ENCODE data around the gene GRAP2.
"Not testable (repeated sequence)": the region's sequence is repeated elsewhere in the genome, so short reads cannot be mapped to it uniquely, and the experiment has no call there.

Gene GRAP2

GRCh38 chr22:39965748-39966147, 64.9 kb downstream of the GRAP2 start:
- DNase-seq (ENCODE audit: low read depth) = no peak

DNA sequence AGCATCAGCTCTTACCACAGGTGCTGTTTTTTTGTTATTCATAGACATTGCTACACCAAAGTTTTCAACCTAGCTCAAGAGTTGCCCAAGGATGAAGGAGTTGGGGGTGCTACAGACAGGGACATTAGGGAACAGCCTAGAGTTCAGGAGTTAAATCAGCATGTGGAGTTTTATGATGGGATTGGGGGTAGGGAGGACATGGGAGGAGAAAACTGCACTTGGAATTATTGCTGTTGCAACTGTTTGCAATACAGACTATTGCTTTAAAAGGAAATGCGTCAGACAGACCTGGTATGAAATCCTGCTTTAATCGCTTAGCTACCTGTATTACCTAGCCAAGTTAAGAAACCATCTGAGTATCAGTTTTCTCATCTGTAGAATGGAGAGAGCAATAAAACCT, 65.6 kb downstream of the GRAP2 start:
- no peak for DNase-seq (ENCODE audit: low read depth)

- DNase-seq (ENCODE audit: low read depth) = peak; percentile 82
These were observed 66.4 kb downstream of the GRAP2 start for GRCh38 chr22:39967103-39967829.

GRCh38 chr22:39967996-39968972, 67.4 kb downstream of the GRAP2 start:
- no peak for DNase-seq (ENCODE audit: low read depth)

DNA sequence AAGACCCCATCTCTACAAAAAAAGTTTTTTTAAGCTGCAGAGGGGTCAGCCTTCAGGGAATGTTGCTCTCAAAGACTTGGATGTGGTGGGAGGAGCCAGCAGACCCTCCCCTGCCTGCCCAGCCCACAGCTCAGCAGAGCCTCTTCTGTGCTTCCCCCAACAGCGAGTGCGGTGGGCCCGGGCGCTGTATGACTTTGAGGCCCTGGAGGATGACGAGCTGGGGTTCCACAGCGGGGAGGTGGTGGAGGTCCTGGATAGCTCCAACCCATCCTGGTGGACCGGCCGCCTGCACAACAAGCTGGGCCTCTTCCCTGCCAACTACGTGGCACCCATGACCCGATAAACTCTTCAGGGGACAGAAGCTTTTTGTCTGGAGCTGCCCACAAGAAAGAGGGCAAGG, 69.9 kb downstream of the GRAP2 start:
- DNase-seq (ENCODE audit: low read depth) = no peak

DNA sequence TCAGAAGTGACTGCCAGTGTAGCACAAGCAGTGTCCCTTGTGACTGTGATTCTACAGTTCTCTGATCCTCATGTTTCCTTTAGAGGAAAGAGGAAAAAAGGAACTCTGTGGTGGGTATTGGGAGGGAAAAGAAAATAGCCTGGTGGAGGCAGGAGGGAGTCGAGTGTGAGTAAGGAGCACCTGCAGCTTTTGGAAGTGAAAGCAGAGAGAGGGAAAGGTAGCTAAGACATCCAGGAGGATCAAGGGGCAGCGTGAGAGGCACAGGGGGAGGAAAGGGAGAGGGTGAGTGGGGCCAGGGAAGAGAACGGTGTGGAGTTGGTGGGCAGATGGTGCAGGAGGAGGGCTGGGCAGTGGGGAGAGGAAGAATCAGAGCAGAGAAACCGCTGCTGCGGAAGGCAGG, 71.8 kb downstream of the GRAP2 start:
- no peak for DNase-seq (ENCODE audit: low read depth)

GRCh38 chr22:39973656-39974055, 72.8 kb downstream of the GRAP2 start:
- DNase-seq (ENCODE audit: low read depth) = no peak

DNA sequence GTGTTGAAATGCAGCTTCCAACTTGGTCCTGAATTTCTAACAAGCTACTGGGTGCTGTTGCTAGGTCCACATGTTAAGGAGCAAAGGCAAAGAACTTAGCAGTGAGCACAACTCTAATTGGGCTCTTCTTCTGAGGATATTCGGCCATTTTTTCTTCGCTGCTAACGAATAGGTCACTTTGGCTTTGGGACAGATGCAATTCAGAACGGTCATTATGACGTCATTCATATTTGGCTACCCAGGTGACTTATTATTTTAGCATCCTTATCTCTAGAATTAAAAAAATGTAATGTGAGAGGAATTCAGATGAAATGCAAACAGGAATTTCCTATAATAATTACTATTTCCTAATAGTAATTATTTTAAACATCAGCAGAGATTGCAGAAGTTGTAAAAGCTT, 73.2 kb downstream of the GRAP2 start:
- DNase-seq (ENCODE audit: low read depth) = no peak

GRCh38 chr22:39979048-39979447, 78.2 kb downstream of the GRAP2 start:
- no peak for DNase-seq (ENCODE audit: low read depth)

GRCh38 chr22:39979458-39979857, 78.6 kb downstream of the GRAP2 start:
- no peak for DNase-seq (ENCODE audit: low read depth)

GRCh38 chr22:39980596-39980995, 79.7 kb downstream of the GRAP2 start:
- no peak for DNase-seq (ENCODE audit: low read depth)

GRCh38 chr22:39983346-39983745, 82.5 kb downstream of the GRAP2 start:
- DNase-seq (ENCODE audit: low read depth) = no peak

- DNase-seq (ENCODE audit: low read depth) = peak; percentile 84
These were observed 83.1 kb downstream of the GRAP2 start for GRCh38 chr22:39984006-39984405.

DNA sequence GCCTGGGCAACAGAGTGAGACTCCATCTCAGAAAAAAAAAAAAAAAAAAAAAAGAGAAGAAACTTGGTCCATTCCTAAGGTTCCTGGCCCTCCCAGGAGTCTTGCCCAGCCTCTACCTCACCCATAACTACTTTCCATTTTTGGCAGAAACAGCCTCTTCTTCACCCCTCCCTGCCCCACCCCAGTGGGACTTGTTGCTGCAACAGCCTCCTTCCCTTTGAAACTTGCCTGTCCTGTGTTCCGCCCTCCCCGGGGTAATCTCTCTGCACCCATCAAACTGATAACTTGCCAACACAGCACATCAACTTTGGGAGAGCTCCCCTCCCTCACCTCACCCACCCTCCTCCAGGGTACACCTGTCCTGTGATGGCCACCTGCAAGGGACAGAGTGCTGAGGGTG, 83.9 kb downstream of the GRAP2 start:
- no peak for DNase-seq (ENCODE audit: low read depth)

GRCh38 chr22:39985383-39986035, 84.6 kb downstream of the GRAP2 start:
- no peak for DNase-seq (ENCODE audit: low read depth)

DNA sequence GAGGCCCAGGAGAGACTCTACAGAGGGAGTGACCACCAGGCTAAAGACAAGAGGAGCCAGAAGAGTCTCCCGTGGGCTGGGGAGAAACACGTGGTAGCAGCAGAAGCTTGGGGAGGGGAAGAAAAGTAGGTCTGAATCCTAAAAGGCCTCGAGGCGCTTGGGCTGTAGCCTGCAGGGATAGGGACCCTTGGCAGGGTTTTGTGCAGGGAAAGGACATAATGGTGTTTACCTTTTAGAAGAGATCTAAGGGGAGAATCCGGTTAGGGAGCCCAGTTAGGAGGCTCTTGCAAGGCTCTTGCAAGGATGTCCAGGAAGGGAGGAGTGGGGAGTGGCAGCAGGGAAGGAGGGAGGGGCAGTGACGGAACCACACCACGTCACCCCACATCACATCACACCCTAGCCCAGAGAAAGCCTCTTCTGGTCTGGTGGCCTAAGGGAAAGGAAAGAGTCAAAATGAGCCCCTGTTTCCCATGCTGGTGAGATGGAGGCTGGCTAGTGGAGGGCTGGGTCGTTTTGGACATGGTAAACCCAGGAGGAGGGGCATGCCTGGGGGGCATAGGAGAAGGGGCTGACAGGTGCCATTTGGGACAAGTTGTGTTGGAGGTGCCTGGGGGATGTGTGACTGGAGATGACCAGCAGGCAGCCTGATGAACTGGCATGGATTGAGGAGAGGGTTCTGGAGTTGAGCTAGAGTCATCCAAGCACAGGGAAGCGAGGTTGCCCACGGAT, 87.7 kb downstream of the GRAP2 start:
- no peak for DNase-seq (ENCODE audit: low read depth)

- no peak for DNase-seq (ENCODE audit: low read depth)
These were observed 88.7 kb downstream of the GRAP2 start for GRCh38 chr22:39989633-39990032.

DNA sequence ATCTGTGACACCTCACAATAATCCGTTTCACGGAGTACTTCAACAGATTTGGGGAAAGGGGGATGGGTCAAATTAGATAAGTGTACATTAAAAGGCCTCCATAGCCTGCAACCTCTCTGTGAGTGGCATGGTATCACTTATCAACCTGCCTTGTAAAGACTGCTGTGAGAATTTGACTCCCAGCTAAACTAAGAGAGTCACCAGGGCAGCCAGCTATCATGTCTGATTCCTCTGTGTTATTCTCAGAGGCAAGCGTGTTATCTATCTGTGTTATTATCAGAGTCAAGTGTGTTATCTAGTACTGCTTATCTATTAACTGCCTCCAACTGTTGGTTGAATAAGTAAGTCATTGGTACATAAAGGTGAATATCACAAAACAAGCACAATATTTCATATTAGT, 89.8 kb downstream of the GRAP2 start:
- no peak for DNase-seq (ENCODE audit: low read depth)

- no peak for DNase-seq (ENCODE audit: low read depth)
These were observed 90.4 kb downstream of the GRAP2 start for GRCh38 chr22:39991159-39991860.

DNA sequence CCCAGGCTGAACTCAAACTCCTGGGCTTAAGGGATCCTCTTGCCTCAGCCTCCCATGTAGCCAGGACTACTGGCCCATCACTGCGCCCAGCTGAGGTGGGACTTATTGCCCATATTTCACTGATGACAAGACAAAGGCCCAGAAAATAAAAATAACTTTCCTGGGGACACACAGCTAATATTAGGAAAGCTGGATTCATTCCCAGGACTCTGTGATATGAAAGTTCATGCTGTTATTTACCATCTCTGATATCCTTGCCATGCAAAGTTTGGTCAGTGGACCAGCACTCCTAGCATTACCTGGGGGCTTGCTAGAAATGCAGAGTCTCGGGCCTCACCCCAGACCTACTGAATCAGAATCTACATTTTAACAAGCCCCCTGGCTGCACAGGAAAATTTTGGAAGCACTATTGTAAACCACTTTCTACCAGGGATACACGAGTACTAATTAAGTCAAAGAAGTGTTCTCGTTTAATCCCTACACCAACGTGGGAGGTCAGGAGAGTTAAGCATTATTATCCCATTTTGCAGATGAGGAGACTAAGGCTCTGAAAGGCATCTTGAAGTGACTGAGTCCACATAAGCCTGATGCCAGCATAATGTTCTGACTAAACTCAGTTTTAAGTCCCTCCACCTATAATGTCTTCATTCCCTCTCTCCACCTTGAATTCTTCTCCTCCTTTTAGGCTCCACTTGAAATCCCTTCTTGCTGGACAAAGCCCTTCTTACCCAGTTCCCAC, 91.4 kb downstream of the GRAP2 start:
- no peak for DNase-seq (ENCODE audit: low read depth)

DNA sequence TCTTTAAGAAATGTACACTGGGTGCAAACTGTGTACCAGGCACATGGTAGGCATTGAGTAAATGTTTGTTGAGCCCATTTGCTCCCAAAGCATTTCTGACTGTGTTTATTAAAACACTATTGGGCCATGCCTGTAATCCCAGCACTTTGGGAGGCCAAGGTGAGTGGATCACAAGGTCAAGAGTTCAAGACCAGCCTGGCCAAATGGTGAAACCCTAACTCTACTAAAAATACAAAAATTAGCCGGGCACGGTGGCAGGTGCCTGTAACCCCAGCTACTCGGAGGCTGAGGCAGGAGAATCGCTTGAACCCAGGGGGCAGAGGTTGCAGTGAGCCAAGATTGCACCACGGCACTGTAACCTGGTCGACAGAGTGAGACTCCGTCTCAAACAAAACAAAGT, 92.0 kb downstream of the GRAP2 start:
- DNase-seq (ENCODE audit: low read depth) = not testable (repeated sequence)
